ENCODE results near the gene TSEN34.
"Not testable (repeated sequence)": the region's sequence is repeated elsewhere in the genome, so short reads cannot be mapped to it uniquely, and the experiment has no call there.

Gene TSEN34

GRCh38 chr19:54189145-54189734 is 1.9 kb upstream of the TSEN34 start, which contains the start of gene MBOAT7:
Gene MBOAT7, minus strand, starts transcription at chr19:54189580. Its CDS starts 1,072 bp downstream, at chr19:54188508.
- DNase-seq: no peak

GRCh38 chr19:54189735-54190502 is 1.2 kb upstream of the TSEN34 start:
- DNase-seq: peak; percentile 100

GRCh38 chr19:54190503-54191010 is 551 bp upstream of the TSEN34 start:
- DNase-seq: peak; percentile 100

GRCh38 chr19:54191811-54192453 is 824 bp downstream of the TSEN34 start:
- DNase-seq: no peak

- DNase-seq: no peak
Observed at GRCh38 chr19:54193011-54193410, 1.9 kb downstream of the TSEN34 start.

GRCh38 chr19:54194463-54194862 is 3.4 kb downstream of the TSEN34 start:
- DNase-seq: not testable (repeated sequence)

GRCh38 chr19:54196536-54196935 is 5.4 kb downstream of the TSEN34 start:
- DNase-seq: no peak

- DNase-seq: no peak
Observed at GRCh38 chr19:54197121-54197520, 6.0 kb downstream of the TSEN34 start.

- DNase-seq: no peak
Observed at GRCh38 chr19:54199401-54199800, 8.3 kb downstream of the TSEN34 start.

GRCh38 chr19:54201172-54201701 is 10.1 kb downstream of the TSEN34 start:
- peak; percentile 69 for DNase-seq

- DNase-seq: no peak
Observed at GRCh38 chr19:54201980-54202379, 10.9 kb downstream of the TSEN34 start.

GRCh38 chr19:54203151-54203611 is 12.1 kb downstream of the TSEN34 start:
- no peak for DNase-seq

GRCh38 chr19:54204767-54205468 is 13.8 kb downstream of the TSEN34 start:
- DNase-seq: no peak

- no peak for DNase-seq
Observed at GRCh38 chr19:54206030-54206830, 15.1 kb downstream of the TSEN34 start.

GRCh38 chr19:54206831-54207177 is 15.7 kb downstream of the TSEN34 start:
- no peak for DNase-seq

- DNase-seq: not testable (repeated sequence)
Observed at GRCh38 chr19:54207193-54207592, 16.1 kb downstream of the TSEN34 start.

GRCh38 chr19:54207676-54207982 is 16.5 kb downstream of the TSEN34 start:
- no peak for DNase-seq

- peak; percentile 69 for DNase-seq
Observed at GRCh38 chr19:54207983-54208783, 17.1 kb downstream of the TSEN34 start.

- no peak for DNase-seq
Observed at GRCh38 chr19:54208784-54209057, 17.6 kb downstream of the TSEN34 start.

- peak; percentile 64 for DNase-seq
Observed at GRCh38 chr19:54209058-54209810, 18.1 kb downstream of the TSEN34 start.

Measured in activated effector memory CD4-positive, alpha-beta T cell treated with anti-CD3 and anti-CD28 coated beads, Interleukin-2, amount 50 U/mL, for 16 hours (primary cell).